B cell (primary cell): ENCODE measurements around the gene N4BP2. TPM values are rescaled to one million over a fixed set of nuclear protein-coding genes. Genes with fewer than 3 reads are reported as not detected.

Source experiments
- ATAC-seq: fragments of 200-7000 bp; cut with Tn5 transposase; one replicate; pipeline ENCODE4 v1.10.0; 2021; ENCODE audit warnings: low read depth, mild to moderate bottlenecking, moderate number of reproducible peaks, moderate library complexity
- CTCF ChIA-PET: fragments of 350-600 bp; sonication (Branson Sonifier 250); formaldehyde crosslinking; loops from one replicate; lab custom pipeline; 2021; ENCODE audit warnings: antibody characterized with exemption, inconsistent platforms; lab: Charles Lee
- POLR2A ChIA-PET: fragments of 350-600 bp; sonication (Branson Sonifier 250); formaldehyde crosslinking; loops from one replicate; lab custom pipeline; 2021; ENCODE audit warnings: antibody characterized with exemption; lab: Charles Lee
- DNase-seq: peaks from one replicate; pipeline ENCODE4 v3.0.0; 2013
- H2AFZ ChIP-seq: 2 replicates; pipeline ENCODE4 v1.6.1; 2012; ENCODE audit warnings: mild to moderate bottlenecking, low read depth, low read length; ENCODE audit not compliant: insufficient read depth, poor library complexity, severe bottlenecking
- H3K27ac ChIP-seq, 2 donors: 1 replicate in 1 of 2; 2 replicates in 1 of 2; pipeline ENCODE4 v1.5.1; 2012 to 2013; ENCODE audit warnings: low read length in 2 of 2, mild to moderate bottlenecking in 2 of 2, moderate library complexity in 1 of 2
- H3K27me3 ChIP-seq, 4 experiments: fragments of 200-600 bp in 1 of 4; sonication (generic) in 1 of 4; replicated peaks in 1 of 4; 1 replicate in 2 of 4; 2 replicates in 2 of 4; pipeline versions ENCODE4 v1.6.1 to v1.7.0; 2013 to 2016; ENCODE audit warnings: low read length in 3 of 4, mild to moderate bottlenecking in 2 of 4, mixed read lengths in 1 of 4, moderate library complexity in 1 of 4; ENCODE audit not compliant: insufficient read depth in 4 of 4, control insufficient read depth in 3 of 4; ENCODE audit errors: control extremely low read depth in 1 of 4
- H3K36me3 ChIP-seq, 2 experiments: replicated peaks in 1 of 2; 1 replicate in 1 of 2; 2 replicates in 1 of 2; pipeline versions ENCODE4 v1.6.1 to v1.7.1; 2013; ENCODE audit warnings: low read length in 1 of 2; ENCODE audit not compliant: insufficient read depth in 2 of 2, control insufficient read depth in 1 of 2; ENCODE audit errors: control extremely low read depth in 1 of 2, extremely low read depth in 1 of 2
- H3K4me1 ChIP-seq, 2 donors: fragments of 200-600 bp in 1 of 2; sonication (generic) in 1 of 2; 1 replicate in 1 of 2; 2 replicates in 1 of 2; pipeline versions ENCODE4 v1.5.1 to v1.6.1; 2013 to 2017; ENCODE audit warnings: low read length in 2 of 2; ENCODE audit not compliant: control insufficient read depth in 2 of 2, insufficient read depth in 2 of 2
- H3K4me2 ChIP-seq: replicated peaks from 2 replicates; pipeline ENCODE3; 2012; ENCODE audit warnings: mild to moderate bottlenecking, low read depth, low read length; ENCODE audit not compliant: poor library complexity, severe bottlenecking
- H3K4me3 ChIP-seq, 5 experiments: fragments of 200-600 bp in 1 of 5; sonication (generic) in 1 of 5; 1 replicate in 3 of 5; 2 replicates in 2 of 5; pipeline versions ENCODE4 v1.5.1 to v1.7.0; 2011 to 2016; ENCODE audit warnings: low read length in 4 of 5, mild to moderate bottlenecking in 4 of 5, low read depth in 2 of 5, control low read depth in 1 of 5, moderate library complexity in 1 of 5; ENCODE audit not compliant: insufficient read depth in 1 of 5; ENCODE audit errors: control extremely low read depth in 1 of 5, extremely low read depth in 1 of 5
- H3K79me2 ChIP-seq: fragments of 200-600 bp; sonication (generic); one replicate; pipeline ENCODE4 v1.6.0; 2016; ENCODE audit warnings: low read length; ENCODE audit not compliant: control insufficient read depth, insufficient read depth
- H3K9ac ChIP-seq: fragments of 200-600 bp; sonication (generic); 2 replicates; pipeline ENCODE4 v1.6.1; 2017; ENCODE audit warnings: mild to moderate bottlenecking, low read length, moderate library complexity
- H3K9me3 ChIP-seq, 3 donors: one replicate each; pipeline versions ENCODE4 v1.6.1 to v1.7.1; 2013; ENCODE audit warnings: low read length in 2 of 3; ENCODE audit not compliant: control insufficient read depth in 2 of 3, insufficient read depth in 1 of 3; ENCODE audit errors: control extremely low read depth in 1 of 3
- H4K20me1 ChIP-seq: 2 replicates; pipeline ENCODE4 v1.6.0; 2012; ENCODE audit warnings: mild to moderate bottlenecking, low read length; ENCODE audit not compliant: insufficient read depth, control insufficient read depth, poor library complexity, severe bottlenecking
- H3K27ac Mint-ChIP-seq: one replicate; pipeline ENCODE4 v1.8.0; 2021; ENCODE audit warnings: mixed read lengths
- H3K27me3 Mint-ChIP-seq: one replicate; pipeline ENCODE4 v1.8.0; 2021; ENCODE audit warnings: mixed read lengths
- H3K4me1 Mint-ChIP-seq: one replicate; pipeline ENCODE4 v1.8.0; 2021; ENCODE audit warnings: mixed read lengths
- H3K4me3 Mint-ChIP-seq: one replicate; pipeline ENCODE4 v1.8.0; 2021; ENCODE audit warnings: mixed read lengths
- H3K9me3 Mint-ChIP-seq: one replicate; pipeline ENCODE4 v1.8.0; 2022; ENCODE audit warnings: mixed read lengths; ENCODE audit not compliant: insufficient read depth
- CTCF ChIP-seq: fragments of 200-600 bp; IDR thresholded peaks from one replicate; pipeline ENCODE4 v1.8.0; 2022; ENCODE audit warnings: antibody characterized with exemption, mild to moderate bottlenecking
- EZH2 ChIP-seq: IDR thresholded peaks from 2 replicates; pipeline ENCODE4 v1.6.1; 2012; ENCODE audit warnings: borderline replicate concordance, low read depth, mild to moderate bottlenecking, moderate library complexity, low read length; ENCODE audit not compliant: insufficient read depth, poor library complexity, severe bottlenecking
- WGBS: methylation state at CpG from one replicate; pipeline ENCODE4 v1.1.5; 2013; ENCODE audit warnings: missing lambda C conversion rate; ENCODE audit not compliant: insufficient coverage; 5-methylcytosine and 5-hydroxymethylcytosine counted together
- intact Hi-C: fragments of 100-400 bp; cut with micrococcal nuclease; formaldehyde crosslinking; loops from one replicate; pipeline ENCODE4 v1.10.0; 2022
- polyA plus RNA-seq: library from polyadenylated mRNA; depleted of rRNA; stranded (reverse); fragments of >200 nt; gene quantifications from 2 replicates; pipeline ENCODE4 v1.2.3, GENCODE V29; 2012
- total RNA-seq, 2 donors: library from RNA; stranded (reverse); fragments of 120-200 nt in 1 of 2; gene quantifications; 1 replicate in 1 of 2; 2 replicates in 1 of 2; pipeline versions ENCODE4 v1.2.3 to v1.2.4, GENCODE V29; 2013 to 2022

The N4BP2 gene
- total and polyA plus RNA-seq, 2 donors (not counting 1 experiment from before 2014, with no cell fraction given): 2.4 to 12.8 TPM

GRCh38 chr4:40065010-40065409, 8.4 kb downstream of the N4BP2 start:
- no peaks in the 10 kb centered on the region for H3K27me3 ChIP-seq
- Mint-ChIP-seq H3K4me3 (no peak overlapping the region), H3K9me3 (no peaks in the 10 kb centered on the region), H3K4me1 (peaks cover 2% of the 10 kb centered on the region), H3K27ac (no peak overlapping the region), H3K27me3 (no peaks in the 10 kb centered on the region)
- ChIA-PET POLR2A (no interaction called here), CTCF (interaction anchor here (0.6 to 1.1 kb wide), 2 partner anchors 247 to 489 kb away, joined by 3 read pairs; no protein-coding TSS in a partner anchor)
- no peak overlapping the region for H3K27ac ChIP-seq
- no peak overlapping the region for H2AFZ ChIP-seq
- 100% methylated on average over 3 of the region's 3 CpGs for WGBS
- no peaks in the 10 kb centered on the region for H3K36me3 ChIP-seq
- H3K79me2 ChIP-seq: peaks cover 68% of the 10 kb centered on the region
- no peak overlapping the region for H3K4me3 ChIP-seq
- ATAC-seq (no peak), DNase-seq (no peak)
- no peak overlapping the region for H3K9ac ChIP-seq
- no peaks in the 10 kb centered on the region for H3K4me1 ChIP-seq
- H4K20me1 ChIP-seq: no peaks in the 10 kb centered on the region
- H3K9me3 ChIP-seq: no peaks in the 10 kb centered on the region
- intact Hi-C loops: no loop called here
- H3K4me2 ChIP-seq: no peak overlapping the region
- TF ChIP-seq EZH2 (no peak), CTCF (no peak)

- Histone ChIP-seq H3K36me3 (no peaks in the 10 kb centered on the region), H3K79me2 (peaks cover 72% of the 10 kb centered on the region), H3K4me1 (no peaks in the 10 kb centered on the region), H3K4me2 (no peak overlapping the region), H3K4me3 (no peak overlapping the region), H3K9me3 (no peaks in the 10 kb centered on the region), H3K9ac (no peak overlapping the region), H3K27ac (no peak overlapping the region), H4K20me1 (no peaks in the 10 kb centered on the region), H3K27me3 (no peaks in the 10 kb centered on the region), H2AFZ (no peak overlapping the region)
- ATAC-seq: no peak
- Mint-ChIP-seq H3K9me3 (no peaks in the 10 kb centered on the region), H3K27me3 (no peaks in the 10 kb centered on the region), H3K27ac (no peak overlapping the region), H3K4me1 (peaks cover 4% of the 10 kb centered on the region), H3K4me3 (no peak overlapping the region)
- ChIA-PET POLR2A (interaction anchor here (0.6 kb wide), 1 partner anchor 472 kb away, joined by 6 read pairs; no protein-coding TSS in a partner anchor), CTCF (no interaction called here)
- intact Hi-C loops: no loop called here
- WGBS: no CpG with 5 or more reads among the region's 3 CpGs
- TF ChIP-seq EZH2 (no peak), CTCF (no peak)
- no peak for DNase-seq
These were observed 10.0 kb downstream of the N4BP2 start for GRCh38 chr4:40066651-40067050.
